PC-3 (cell line): ENCODE measurements around the gene LURAP1L. TPM values are rescaled to one million over a fixed set of nuclear protein-coding genes. Genes with fewer than 3 reads are reported as not detected.

Source experiments
- ATAC-seq: fragments of 200-7000 bp; cut with Tn5 transposase; 2 replicates; pipeline ENCODE4 v1.9.1; 2020; ENCODE audit warnings: mild to moderate bottlenecking, moderate library complexity
- BruUV-seq: library from RNA; stranded (reverse); fragments of 400-500 nt; replicated peaks from 2 replicates; lab custom pipeline; 2021; lab: Mats Ljungman, UMichigan
- CTCF ChIA-PET: fragments of 300-600 bp; sonication (Branson Sonifier 250); formaldehyde crosslinking; loops from one replicate; lab custom pipeline; 2022; ENCODE audit warnings: antibody characterized with exemption; lab: Charles Lee
- POLR2A ChIA-PET: fragments of 300-600 bp; sonication (Branson Sonifier 250); formaldehyde crosslinking; loops from one replicate; lab custom pipeline; 2022; ENCODE audit warnings: antibody characterized with exemption; ENCODE audit not compliant: unreplicated experiment; lab: Charles Lee
- DNase-seq: peaks from one replicate; pipeline ENCODE4 v3.0.0-alpha.2; 2015
- H2AFZ ChIP-seq: fragments of 300-600 bp; sonication (generic); 2 replicates; pipeline ENCODE4 v1.6.0; 2016; ENCODE audit warnings: antibody characterized with exemption, low read length
- H3F3A ChIP-seq: fragments of 300-600 bp; sonication (generic); one replicate; pipeline ENCODE4 v1.6.0; 2017; ENCODE audit warnings: antibody characterized with exemption, low read length, control low read depth, mild to moderate bottlenecking; ENCODE audit not compliant: unreplicated experiment
- H3K27ac ChIP-seq: fragments of 300-600 bp; sonication (generic); 2 replicates; pipeline ENCODE4 v1.5.1; 2016; ENCODE audit warnings: mild to moderate bottlenecking, low read length
- H3K27me3 ChIP-seq: fragments of 300-600 bp; sonication (generic); 2 replicates; pipeline ENCODE4 v1.6.1; 2016; ENCODE audit warnings: low read length, mixed read lengths
- H3K36me3 ChIP-seq: fragments of 300-600 bp; sonication (generic); 2 replicates; pipeline ENCODE4 v1.6.1; 2016; ENCODE audit warnings: low read depth, mixed run types, low read length, mixed read lengths
- H3K4me1 ChIP-seq: fragments of 300-600 bp; sonication (generic); 2 replicates; pipeline ENCODE4 v1.5.1; 2016; ENCODE audit warnings: low read length; ENCODE audit not compliant: insufficient read depth
- H3K4me2 ChIP-seq: fragments of 300-600 bp; sonication (generic); 2 replicates; pipeline ENCODE4 v1.6.0; 2016; ENCODE audit warnings: low read length
- H3K4me3 ChIP-seq: fragments of 300-600 bp; sonication (generic); 2 replicates; pipeline ENCODE4 v1.5.1; 2016; ENCODE audit warnings: mild to moderate bottlenecking, low read length, mixed read lengths
- H3K79me2 ChIP-seq: fragments of 300-600 bp; sonication (generic); 2 replicates; pipeline ENCODE4 v1.6.1; 2017; ENCODE audit warnings: low read length, mixed read lengths
- H3K9ac ChIP-seq: fragments of 300-600 bp; sonication (generic); 2 replicates; pipeline ENCODE4 v1.6.0; 2016; ENCODE audit warnings: mild to moderate bottlenecking, low read length
- H3K9me2 ChIP-seq: fragments of 300-600 bp; sonication (generic); replicated peaks from 2 replicates; pipeline ENCODE4 v1.6.1; 2016; ENCODE audit warnings: mixed run types, low read length, mixed read lengths
- H3K9me3 ChIP-seq: fragments of 300-600 bp; sonication (generic); 2 replicates; pipeline ENCODE4 v1.6.1; 2016; ENCODE audit warnings: low read length, mixed read lengths
- H4K20me1 ChIP-seq: fragments of 300-600 bp; sonication (generic); 2 replicates; pipeline ENCODE4 v1.6.1; 2016; ENCODE audit warnings: low read length, mixed read lengths
- EZH2 ChIP-seq: fragments of 300-600 bp; sonication (generic); IDR thresholded peaks from one replicate; pipeline ENCODE4 v1.6.1; 2017; ENCODE audit warnings: antibody characterized with exemption, mild to moderate bottlenecking, low read length; ENCODE audit not compliant: unreplicated experiment
- EZH2phosphoT487 ChIP-seq: fragments of 300-600 bp; sonication (generic); IDR thresholded peaks from 2 replicates; pipeline ENCODE4 v1.6.1; 2018; ENCODE audit warnings: mild to moderate bottlenecking, antibody characterized with exemption, low read length, borderline replicate concordance
- intact Hi-C: fragments of 100-400 bp; cut with micrococcal nuclease; formaldehyde crosslinking; loops from 2 replicates; pipeline ENCODE4 v1.9.0; 2023
- total RNA-seq: library from RNA; depleted of rRNA; stranded (reverse); fragments of >200 nt; gene quantifications from 2 replicates; pipeline ENCODE4 v1.2.3, GENCODE V29; 2014
- TF ChIP-seq, protein P1 (sequence below): fragments of 300-600 bp; sonication (generic); conservative IDR thresholded peaks from 2 replicates; pipeline ENCODE4 v1.5.1; 2017; ENCODE audit warnings: antibody characterized with exemption, low read depth, mild to moderate bottlenecking, low read length

Gene LURAP1L
- total RNA-seq, 1 experiment from 2014 or later, result 16.4 TPM

DNA sequence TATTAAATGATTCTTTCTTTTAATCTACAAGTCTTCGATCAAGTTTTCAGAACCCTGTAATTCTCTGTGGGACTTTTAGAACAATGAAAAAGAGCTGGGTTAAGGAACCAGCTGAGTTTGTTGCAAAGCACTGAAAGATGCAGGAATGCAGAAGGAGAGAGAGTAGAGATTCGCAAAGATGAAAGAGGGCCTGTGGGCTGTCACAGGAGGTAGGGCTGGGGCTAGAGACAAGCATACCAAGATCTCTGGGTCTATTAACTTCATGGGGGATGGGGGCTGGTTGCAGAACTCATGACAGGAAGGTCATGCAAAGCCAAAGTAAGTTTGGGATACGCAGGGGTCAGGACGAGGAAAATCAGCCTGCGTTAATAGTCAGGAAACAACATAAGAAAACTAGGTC is 81.8 kb downstream of the LURAP1L start:
- intact Hi-C loops, result no loop called here
- Histone ChIP-seq H3F3A (peaks cover 11% of the 10 kb centered on the region), H3K9ac (no peak overlapping the region), H3K9me3 (no peaks in the 10 kb centered on the region), H3K4me1 (peaks cover 59% of the 10 kb centered on the region), H3K4me3 (no peak overlapping the region), H4K20me1 (no peaks in the 10 kb centered on the region), H3K4me2 (no peak overlapping the region), H3K9me2 (no peaks in the 10 kb centered on the region), H2AFZ (no peak overlapping the region), H3K27me3 (no peaks in the 10 kb centered on the region), H3K79me2 (no peaks in the 10 kb centered on the region), H3K27ac (no peak overlapping the region), H3K36me3 (no peaks in the 10 kb centered on the region)
- ATAC-seq (no peak), DNase-seq (no peak)
- TF ChIP-seq EZH2phosphoT487 (no peak), EZH2 (no peak)
- TF ChIP-seq, protein P1, sequence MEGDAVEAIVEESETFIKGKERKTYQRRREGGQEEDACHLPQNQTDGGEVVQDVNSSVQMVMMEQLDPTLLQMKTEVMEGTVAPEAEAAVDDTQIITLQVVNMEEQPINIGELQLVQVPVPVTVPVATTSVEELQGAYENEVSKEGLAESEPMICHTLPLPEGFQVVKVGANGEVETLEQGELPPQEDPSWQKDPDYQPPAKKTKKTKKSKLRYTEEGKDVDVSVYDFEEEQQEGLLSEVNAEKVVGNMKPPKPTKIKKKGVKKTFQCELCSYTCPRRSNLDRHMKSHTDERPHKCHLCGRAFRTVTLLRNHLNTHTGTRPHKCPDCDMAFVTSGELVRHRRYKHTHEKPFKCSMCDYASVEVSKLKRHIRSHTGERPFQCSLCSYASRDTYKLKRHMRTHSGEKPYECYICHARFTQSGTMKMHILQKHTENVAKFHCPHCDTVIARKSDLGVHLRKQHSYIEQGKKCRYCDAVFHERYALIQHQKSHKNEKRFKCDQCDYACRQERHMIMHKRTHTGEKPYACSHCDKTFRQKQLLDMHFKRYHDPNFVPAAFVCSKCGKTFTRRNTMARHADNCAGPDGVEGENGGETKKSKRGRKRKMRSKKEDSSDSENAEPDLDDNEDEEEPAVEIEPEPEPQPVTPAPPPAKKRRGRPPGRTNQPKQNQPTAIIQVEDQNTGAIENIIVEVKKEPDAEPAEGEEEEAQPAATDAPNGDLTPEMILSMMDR, result no peak
- CTCF ChIA-PET, result no interaction called here
- BruUV-seq, result no TSS peak
- POLR2A ChIA-PET, result interaction anchor here (0.7 kb wide), 1 partner anchor 82 kb away, joined by 3 read pairs; the partner anchor contains the start of gene LURAP1L

DNA sequence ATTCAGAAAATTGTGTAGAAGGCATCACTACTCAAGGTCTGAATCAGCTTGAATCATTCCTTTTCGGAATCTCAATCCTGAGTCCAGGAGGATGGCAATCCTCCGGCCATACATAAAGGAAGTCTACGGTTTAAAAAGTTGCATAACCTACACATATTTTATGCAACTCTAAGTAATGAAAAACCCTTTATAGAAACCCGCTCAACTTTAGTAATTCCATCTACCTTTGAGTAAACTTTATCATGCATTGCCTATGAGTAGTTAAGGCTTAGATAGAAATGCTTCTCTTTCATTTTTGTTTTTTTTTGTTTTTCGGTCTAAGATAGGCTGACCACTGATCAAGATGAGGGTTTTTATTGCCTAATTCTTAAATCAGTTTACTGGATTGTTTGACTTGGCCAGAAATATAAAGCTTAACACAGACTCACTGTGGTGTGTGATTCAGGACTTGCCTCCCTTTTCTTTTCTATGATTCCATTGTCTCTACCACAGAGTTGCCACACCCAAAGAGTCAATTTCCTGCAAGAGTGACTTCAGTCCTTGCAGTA is 85.0 kb downstream of the LURAP1L start:
- H3K9ac ChIP-seq, result peak overlapping the region; percentile 92
- ATAC-seq, result peak; percentile 95
- H3F3A ChIP-seq, result peaks cover 11% of the 10 kb centered on the region
- H2AFZ ChIP-seq, result peak overlapping the region; percentile 39; the same call in 1 of the 2 replicates
- peaks cover 34% of the 10 kb centered on the region for H3K4me1 ChIP-seq
- H3K9me2 ChIP-seq, result no peaks in the 10 kb centered on the region
- no peaks in the 10 kb centered on the region for H4K20me1 ChIP-seq
- peak overlapping the region; percentile 82 for H3K4me2 ChIP-seq
- CTCF ChIA-PET, result interaction anchor here (0.6 to 1.4 kb wide), 3 partner anchors 25 to 140 kb away, joined by 4 to 6 read pairs (median 5); no protein-coding TSS in a partner anchor
- POLR2A ChIA-PET, result interaction anchor here (0.6 kb wide), 1 partner anchor 78 kb away, joined by 5 read pairs; no protein-coding TSS in a partner anchor
- intact Hi-C loops, result loop anchor here (1.0 to 5.0 kb wide), 3 partner anchors 10 to 77 kb away; no protein-coding TSS in a partner anchor
- H3K27ac ChIP-seq, result peak overlapping the region; percentile 100
- TF ChIP-seq EZH2phosphoT487, result no peak
- peak overlapping the region; percentile 56 for H3K4me3 ChIP-seq
- peak; percentile 90 for DNase-seq
- no peaks in the 10 kb centered on the region for H3K79me2 ChIP-seq
- no peaks in the 10 kb centered on the region for H3K36me3 ChIP-seq
- H3K27me3 ChIP-seq, result no peaks in the 10 kb centered on the region
- no TSS peak for BruUV-seq
- H3K9me3 ChIP-seq, result no peaks in the 10 kb centered on the region

DNA sequence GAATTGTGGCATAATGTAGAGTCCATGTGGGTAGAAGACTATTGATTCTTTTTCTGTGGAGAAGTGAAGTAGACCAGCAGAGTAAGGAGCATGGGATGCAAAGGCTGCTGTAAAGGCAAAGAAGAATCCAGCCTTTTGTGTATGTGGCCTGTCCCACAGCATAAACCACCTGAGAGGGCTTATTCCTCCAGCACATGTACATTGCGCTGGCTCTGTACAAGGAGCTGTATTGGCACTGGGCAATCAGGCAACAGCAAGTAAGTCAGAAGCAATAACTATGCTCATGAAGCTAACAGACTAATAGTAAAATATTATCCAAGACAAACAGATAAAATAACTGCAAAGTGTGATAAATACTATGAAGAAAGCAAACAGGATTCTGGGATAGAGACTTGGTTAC is 86.2 kb downstream of the LURAP1L start:
- H3K27ac ChIP-seq, result peak overlapping the region; percentile 100
- BruUV-seq, result no TSS peak
- ATAC-seq, result no peak
- H3K79me2 ChIP-seq, result no peaks in the 10 kb centered on the region
- H3K27me3 ChIP-seq, result no peaks in the 10 kb centered on the region
- peaks cover 29% of the 10 kb centered on the region for H3K4me1 ChIP-seq
- ChIA-PET POLR2A (no interaction called here), CTCF (interaction anchor here (0.6 kb wide), 1 partner anchor 43 kb away, joined by 9 read pairs; no protein-coding TSS in a partner anchor)
- no peak overlapping the region for H3K4me3 ChIP-seq
- no peaks in the 10 kb centered on the region for H3K36me3 ChIP-seq
- H3K9me2 ChIP-seq, result no peaks in the 10 kb centered on the region
- TF ChIP-seq EZH2phosphoT487, result no peak
- TF ChIP-seq, protein P1, result no peak
- TF ChIP-seq EZH2, result no peak
- no peak for DNase-seq
- H3F3A ChIP-seq, result peaks cover 11% of the 10 kb centered on the region
- H2AFZ ChIP-seq, result no peak overlapping the region
- peak overlapping the region; percentile 92 for H3K9ac ChIP-seq
- no peaks in the 10 kb centered on the region for H3K9me3 ChIP-seq
- H3K4me2 ChIP-seq, result peak overlapping the region; percentile 82
- intact Hi-C loops, result loop anchor here (1.0 to 5.0 kb wide), 2 partner anchors 12 to 79 kb away; no protein-coding TSS in a partner anchor
- H4K20me1 ChIP-seq, result no peaks in the 10 kb centered on the region
